Keratinocyte (primary cell): Measurements from ENCODE around the gene SLC34A3. TPM values are rescaled to one million over a fixed set of nuclear protein-coding genes. Genes with fewer than 3 reads are reported as not detected.

Experiments
- DNase-seq: peaks from one replicate; pipeline ENCODE4 v3.0.0-alpha.2; 2011; ENCODE audit warnings: low read depth, missing footprints, low spot score
- FAIRE-seq: peaks from 2 replicates; lab custom pipeline; 2011; peaks lifted over from hg19 to GRCh38; lab: Jason Lieb, UNC
- H2AFZ ChIP-seq: 2 replicates; pipeline ENCODE4 v1.6.0; 2012; ENCODE audit warnings: low read length, control low read depth, inconsistent platforms; ENCODE audit not compliant: control insufficient read depth
- H3K27ac ChIP-seq: 2 replicates; pipeline ENCODE4 v1.5.1; 2011; ENCODE audit warnings: low read length; ENCODE audit not compliant: control insufficient read depth, insufficient read depth
- H3K27me3 ChIP-seq: 3 replicates; pipeline ENCODE4 v1.6.0; 2011; ENCODE audit warnings: low read length; ENCODE audit not compliant: control insufficient read depth, insufficient read depth; ENCODE audit errors: extremely low read depth
- H3K36me3 ChIP-seq, 2 experiments: 2 replicates in 1 of 2; 3 replicates in 1 of 2; pipeline ENCODE4 v1.5.1; 2011; ENCODE audit warnings: low read length in 2 of 2, mild to moderate bottlenecking in 1 of 2; ENCODE audit not compliant: control insufficient read depth in 2 of 2, insufficient read depth in 2 of 2; ENCODE audit errors: extremely low read depth in 1 of 2
- H3K4me1 ChIP-seq: 3 replicates; pipeline ENCODE4 v1.5.1; 2011; ENCODE audit warnings: low read length; ENCODE audit not compliant: control insufficient read depth, insufficient read depth; ENCODE audit errors: extremely low read depth
- H3K4me2 ChIP-seq: 3 replicates; pipeline ENCODE4 v1.6.0; 2011; ENCODE audit warnings: low read depth, low read length; ENCODE audit not compliant: control insufficient read depth, insufficient read depth; ENCODE audit errors: extremely low read depth
- H3K4me3 ChIP-seq, 3 experiments: fragments of 200-600 bp in 1 of 3; sonication (generic) in 1 of 3; 2 replicates in 2 of 3; 3 replicates in 1 of 3; pipeline ENCODE4 v1.5.1; 2011 to 2016; ENCODE audit warnings: low read length in 3 of 3, mild to moderate bottlenecking in 3 of 3, control low read depth in 2 of 3, inconsistent platforms in 1 of 3, low read depth in 1 of 3, mixed read lengths in 1 of 3, mixed run types in 1 of 3, moderate library complexity in 1 of 3; ENCODE audit not compliant: control insufficient read depth in 2 of 3, insufficient read depth in 2 of 3; ENCODE audit errors: extremely low read depth in 1 of 3
- H3K79me2 ChIP-seq: 2 replicates; pipeline ENCODE4 v1.6.0; 2012; ENCODE audit warnings: low read length; ENCODE audit not compliant: control insufficient read depth, insufficient read depth
- H3K9ac ChIP-seq: 3 replicates; pipeline ENCODE4 v1.6.0; 2011; ENCODE audit warnings: low read length; ENCODE audit not compliant: control insufficient read depth, insufficient read depth; ENCODE audit errors: extremely low read depth
- H3K9me1 ChIP-seq: 3 replicates; pipeline ENCODE4 v1.6.0; 2011; ENCODE audit warnings: low read length; ENCODE audit not compliant: control insufficient read depth, insufficient read depth; ENCODE audit errors: extremely low read depth
- H3K9me3 ChIP-seq: 2 replicates; pipeline ENCODE4 v1.5.1; 2012; ENCODE audit warnings: low read depth, low read length; ENCODE audit not compliant: control insufficient read depth
- H4K20me1 ChIP-seq: 3 replicates; pipeline ENCODE4 v1.6.0; 2011; ENCODE audit warnings: low read length; ENCODE audit not compliant: control insufficient read depth, insufficient read depth; ENCODE audit errors: extremely low read depth
- CTCF ChIP-seq, 3 experiments: IDR thresholded peaks in 1 of 3; conservative IDR thresholded peaks in 1 of 3; optimal IDR thresholded peaks in 1 of 3; 2 replicates in 2 of 3; 3 replicates in 1 of 3; pipeline versions ENCODE3 to v1.5.1; 2011; ENCODE audit warnings: low read length in 3 of 3, mild to moderate bottlenecking in 3 of 3, moderate library complexity in 2 of 3, control low read depth in 1 of 3, inconsistent platforms in 1 of 3; ENCODE audit not compliant: insufficient read depth in 2 of 3; ENCODE audit errors: extremely low read depth in 1 of 3
- EZH2 ChIP-seq: IDR thresholded peaks from one replicate; pipeline ENCODE4 v1.6.1; 2012; ENCODE audit warnings: inconsistent platforms, mild to moderate bottlenecking, low read length, moderate library complexity
- dilution Hi-C: fragments of 300-500 bp; cut with MboI; formaldehyde crosslinking; loops from one replicate; pipeline ENCODE4 v1.7.0; 2020; ENCODE audit warnings: low sequenced_read_pairs; ENCODE audit not compliant: extremely low pct_ligation_motif_present
- polyA plus RNA-seq, 5 experiments: library from polyadenylated mRNA; depleted of rRNA in 3 of 5; stranded (reverse) in 3 of 5; stranded (forward) in 1 of 5; unstranded in 1 of 5; fragments of >200 nt; gene quantifications; 1 replicate in 1 of 5; 2 replicates in 3 of 5; 3 replicates in 1 of 5; pipeline versions ENCODE4 v1.2.1 to v1.2.3, GENCODE V29; 2011 to 2012; ENCODE audit warnings: missing spikeins in 2 of 5, low read depth in 1 of 5, low replicate concordance in 1 of 5

SLC34A3 gene
- polyA plus RNA-seq, 1 donor (not counting 4 experiments of a cell fraction or from before 2014, with no cell fraction given) = not detected

- H3K9me1 ChIP-seq = no peaks in the 10 kb centered on the region
- H3K36me3 ChIP-seq = peaks cover 8 to 14% of the 10 kb centered on the region in 2 experiments
- DNase-seq (no peak), FAIRE-seq (no peak)
- H3K4me2 ChIP-seq = peak overlapping the region; percentile 77
- dilution Hi-C loops = no loop called here
- H3K9ac ChIP-seq = peak overlapping the region; percentile 81
- H3K27me3 ChIP-seq = peaks cover 3% of the 10 kb centered on the region
- H3K9me3 ChIP-seq = no peaks in the 10 kb centered on the region
- peaks cover 15% of the 10 kb centered on the region for H3K4me1 ChIP-seq
- no peak for TF ChIP-seq CTCF (optimal IDR thresholded peaks at IDR 0.05 in 1 of 3, IDR thresholded peaks at IDR 0.05 in 1 of 3, conservative IDR thresholded peaks at IDR 0.05 in 1 of 3; ENCODE audit: extremely low read depth in 1 of 3, insufficient read depth in 2 of 3, low read length in 3 of 3)
- no peak for TF ChIP-seq EZH2
- no peak overlapping the region for H2AFZ ChIP-seq
- H4K20me1 ChIP-seq = peaks cover 3% of the 10 kb centered on the region
- H3K79me2 ChIP-seq = peaks cover 25% of the 10 kb centered on the region
- peak overlapping the region in 2 of 3 experiments; percentile 71 to 77 for H3K4me3 ChIP-seq
- H3K27ac ChIP-seq = no peak overlapping the region
These were observed 48.3 kb downstream of the SLC34A3 start for GRCh38 chr9:137278721-137279711.

GRCh38 chr9:137279741-137280473 lies 49.2 kb downstream of the SLC34A3 start:
- Histone ChIP-seq H3K4me3 (no peak overlapping the region), H3K27me3 (peaks cover 3% of the 10 kb centered on the region), H4K20me1 (peaks cover 3% of the 10 kb centered on the region), H3K27ac (no peak overlapping the region), H3K36me3 (peaks cover 8 to 14% of the 10 kb centered on the region in 2 experiments), H3K9me1 (no peaks in the 10 kb centered on the region), H3K79me2 (peaks cover 25% of the 10 kb centered on the region), H3K4me2 (no peak overlapping the region), H3K4me1 (peaks cover 8% of the 10 kb centered on the region), H3K9me3 (no peaks in the 10 kb centered on the region), H2AFZ (no peak overlapping the region), H3K9ac (no peak overlapping the region)
- dilution Hi-C loops = no loop called here
- FAIRE-seq (no peak), DNase-seq (no peak)
- no peak for TF ChIP-seq CTCF (optimal IDR thresholded peaks at IDR 0.05 in 1 of 3, IDR thresholded peaks at IDR 0.05 in 1 of 3, conservative IDR thresholded peaks at IDR 0.05 in 1 of 3; ENCODE audit: extremely low read depth in 1 of 3, insufficient read depth in 2 of 3, low read length in 3 of 3)
- TF ChIP-seq EZH2 = no peak
